ENCODE measurements around the gene GPR176. TPM values are rescaled to one million over a fixed set of nuclear protein-coding genes. Genes with fewer than 3 reads are reported as not detected.

The GPR176 gene
- total RNA-seq, 1 donor from 2014 or later: 20.6 TPM

GRCh38 chr15:39752991-39753390, 167.1 kb downstream of the GPR176 start:
- H3K4me1 ChIP-seq: no peaks in the 10 kb centered on the region
- H3K9me3 Mint-ChIP-seq: peaks cover 28% of the 10 kb centered on the region
- no peaks in the 10 kb centered on the region for H4K20me1 ChIP-seq (ENCODE audit: low read depth)
- peaks cover 6% of the 10 kb centered on the region for H3F3A ChIP-seq (ENCODE audit: low read depth)
- H3K4me3 ChIP-seq: no peak overlapping the region
- no peak overlapping the region for H3K4me2 ChIP-seq
- H3K9me3 ChIP-seq (ENCODE audit: low read depth): no peaks in the 10 kb centered on the region
- no peak overlapping the region for H3K27ac Mint-ChIP-seq
- peaks cover 5% of the 10 kb centered on the region for H3K4me1 Mint-ChIP-seq
- no peak overlapping the region for H3K27ac ChIP-seq
- H3K4me3 Mint-ChIP-seq: no peak overlapping the region
- peaks cover 16% of the 10 kb centered on the region for H3K36me3 Mint-ChIP-seq
- H3K79me2 ChIP-seq (ENCODE audit: low read depth): no peaks in the 10 kb centered on the region
- H3K9ac ChIP-seq: no peak overlapping the region
- no peaks in the 10 kb centered on the region for H3K36me3 ChIP-seq
- H3K27me3 Mint-ChIP-seq (ENCODE audit: insufficient read depth, low read depth): no peaks in the 10 kb centered on the region
- no peak for DNase-seq (ENCODE audit: low spot score)
- H2AFZ ChIP-seq (replicated peaks): no peak overlapping the region
- no peaks in the 10 kb centered on the region for H3K27me3 ChIP-seq
- no peak for TF ChIP-seq EZH2 (IDR thresholded peaks at IDR 0.05)
- no peak for TF ChIP-seq CTCF (IDR thresholded peaks at IDR 0.05)
- TF ChIP-seq EZH2phosphoT487 (IDR thresholded peaks at IDR 0.05): no peak

DNA sequence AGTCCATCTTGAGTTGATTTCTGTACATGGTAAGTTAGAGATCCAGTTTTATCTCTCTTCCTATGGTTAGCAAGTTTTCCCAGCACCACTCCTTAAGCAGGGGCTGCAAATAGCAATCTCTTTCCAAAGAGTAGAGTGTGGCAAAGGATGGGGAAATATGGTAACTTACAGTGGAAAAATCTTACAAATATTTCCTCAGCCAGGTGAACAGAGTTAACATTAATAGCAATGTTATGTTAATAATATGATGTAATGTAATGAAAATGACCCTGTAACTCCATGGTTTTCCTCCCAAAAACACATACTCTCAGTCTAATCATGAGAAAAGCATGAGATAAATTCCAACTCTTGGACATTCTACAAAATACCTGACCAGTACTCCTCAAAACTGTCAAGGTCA, 167.8 kb downstream of the GPR176 start:
- peaks cover 5% of the 10 kb centered on the region for H3K4me1 Mint-ChIP-seq
- H3K9me3 Mint-ChIP-seq: peaks cover 28% of the 10 kb centered on the region
- H3K27ac Mint-ChIP-seq: no peak overlapping the region
- Histone ChIP-seq H2AFZ (replicated peaks) (no peak overlapping the region), H3K36me3 (no peaks in the 10 kb centered on the region), H3K4me3 (no peak overlapping the region), H3K9me3 (ENCODE audit: low read depth) (no peaks in the 10 kb centered on the region), H3K9ac (no peak overlapping the region), H3K4me1 (no peaks in the 10 kb centered on the region), H3K27ac (no peak overlapping the region), H3K79me2 (ENCODE audit: low read depth) (no peaks in the 10 kb centered on the region), H3K4me2 (no peak overlapping the region), H3F3A (ENCODE audit: low read depth) (no peaks in the 10 kb centered on the region), H4K20me1 (ENCODE audit: low read depth) (no peaks in the 10 kb centered on the region), H3K27me3 (no peaks in the 10 kb centered on the region)
- H3K4me3 Mint-ChIP-seq: no peak overlapping the region
- peaks cover 16% of the 10 kb centered on the region for H3K36me3 Mint-ChIP-seq
- no peak for DNase-seq (ENCODE audit: low spot score)
- no peak for TF ChIP-seq EZH2phosphoT487 (IDR thresholded peaks at IDR 0.05)
- no peak for TF ChIP-seq EZH2 (IDR thresholded peaks at IDR 0.05)
- TF ChIP-seq CTCF (IDR thresholded peaks at IDR 0.05): no peak
- no peaks in the 10 kb centered on the region for H3K27me3 Mint-ChIP-seq (ENCODE audit: insufficient read depth, low read depth)

Small RNA genes within 50 kb of the gene (small RNA-seq; reads per million reads assigned to genes)
- not detected for gene RF00019

Other genes with a start within 250 kb of the GPR176 start
- 2.1 and 2.5 TPM in 2 replicates for gene FSIP1, start 137.4 kb downstream of the GPR176 start, total RNA-seq (ENCODE audit: low replicate concordance)
- gene EIF2AK4, start 13.8 kb upstream of the GPR176 start, total RNA-seq (ENCODE audit: low replicate concordance): 55.9 and 62.9 TPM in 2 replicates
- 250 and 461 TPM in 2 replicates for gene SRP14, start 118.9 kb upstream of the GPR176 start, total RNA-seq (ENCODE audit: low replicate concordance)
- gene BMF, start 188.6 kb upstream of the GPR176 start, total RNA-seq (ENCODE audit: low replicate concordance): 8.0 and 12.1 TPM in 2 replicates
- 129 and 167 TPM in 2 replicates for gene BUB1B, start 240.8 kb upstream of the GPR176 start, total RNA-seq (ENCODE audit: low replicate concordance)

All from neural progenitor cell (in vitro differentiated cells).